ENCODE data around the gene PFKFB2. TPM values are rescaled to one million over a fixed set of nuclear protein-coding genes. Genes with fewer than 3 reads are reported as not detected.

The PFKFB2 gene
- total RNA-seq, 1 donor from 2014 or later: 10.0 TPM

GRCh38 chr1:207077470-207078377, 24.6 kb downstream of the PFKFB2 start:
- no peaks in the 10 kb centered on the region for H3K36me3 ChIP-seq
- no peaks in the 10 kb centered on the region for H3K27me3 ChIP-seq
- H3K4me3 ChIP-seq: no peak overlapping the region
- no peak overlapping the region for H2AFZ ChIP-seq (replicated peaks)
- no peak overlapping the region for H3K9ac ChIP-seq
- H4K20me1 ChIP-seq (ENCODE audit: low read depth): no peaks in the 10 kb centered on the region
- H3K4me1 ChIP-seq: no peaks in the 10 kb centered on the region
- H3K27me3 Mint-ChIP-seq (ENCODE audit: insufficient read depth, low read depth): peaks cover 2% of the 10 kb centered on the region
- DNase-seq (ENCODE audit: low spot score): peak; percentile 66
- no peaks in the 10 kb centered on the region for H3F3A ChIP-seq (ENCODE audit: low read depth)
- H3K4me1 Mint-ChIP-seq: peaks cover 2% of the 10 kb centered on the region
- H3K27ac Mint-ChIP-seq: no peak overlapping the region
- H3K4me3 Mint-ChIP-seq: no peak overlapping the region
- H3K4me2 ChIP-seq: no peak overlapping the region
- peaks cover 1% of the 10 kb centered on the region for H3K36me3 Mint-ChIP-seq
- H3K27ac ChIP-seq: no peak overlapping the region
- no peaks in the 10 kb centered on the region for H3K9me3 ChIP-seq (ENCODE audit: low read depth)
- no peaks in the 10 kb centered on the region for H3K79me2 ChIP-seq (ENCODE audit: low read depth)
- H3K9me3 Mint-ChIP-seq: no peaks in the 10 kb centered on the region
- TF ChIP-seq EZH2phosphoT487 (IDR thresholded peaks at IDR 0.05) (no peak), EZH2 (IDR thresholded peaks at IDR 0.05) (no peak), CTCF (IDR thresholded peaks at IDR 0.05) (peak; percentile 82)

- Histone ChIP-seq H3K9ac (no peak overlapping the region), H3F3A (ENCODE audit: low read depth) (no peaks in the 10 kb centered on the region), H3K4me2 (no peak overlapping the region), H3K9me3 (ENCODE audit: low read depth) (no peaks in the 10 kb centered on the region), H4K20me1 (ENCODE audit: low read depth) (no peaks in the 10 kb centered on the region), H3K36me3 (no peaks in the 10 kb centered on the region), H2AFZ (replicated peaks) (no peak overlapping the region), H3K4me3 (no peak overlapping the region), H3K27ac (no peak overlapping the region), H3K4me1 (no peaks in the 10 kb centered on the region), H3K27me3 (no peaks in the 10 kb centered on the region), H3K79me2 (ENCODE audit: low read depth) (no peaks in the 10 kb centered on the region)
- peaks cover 2% of the 10 kb centered on the region for H3K4me1 Mint-ChIP-seq
- peaks cover 2% of the 10 kb centered on the region for H3K27me3 Mint-ChIP-seq (ENCODE audit: insufficient read depth, low read depth)
- TF ChIP-seq EZH2phosphoT487 (IDR thresholded peaks at IDR 0.05) (no peak), CTCF (IDR thresholded peaks at IDR 0.05) (no peak), EZH2 (IDR thresholded peaks at IDR 0.05) (no peak)
- H3K36me3 Mint-ChIP-seq: no peaks in the 10 kb centered on the region
- no peaks in the 10 kb centered on the region for H3K9me3 Mint-ChIP-seq
- DNase-seq (ENCODE audit: low spot score): no peak
- no peak overlapping the region for H3K4me3 Mint-ChIP-seq
- H3K27ac Mint-ChIP-seq: no peak overlapping the region
Observed at GRCh38 chr1:207078578-207079132, 25.6 kb downstream of the PFKFB2 start.

GRCh38 chr1:207079706-207080241, 26.7 kb downstream of the PFKFB2 start:
- Histone ChIP-seq H3K4me3 (no peak overlapping the region), H2AFZ (replicated peaks) (no peak overlapping the region), H4K20me1 (ENCODE audit: low read depth) (no peaks in the 10 kb centered on the region), H3K4me1 (no peaks in the 10 kb centered on the region), H3K9me3 (ENCODE audit: low read depth) (no peaks in the 10 kb centered on the region), H3K9ac (no peak overlapping the region), H3K27ac (no peak overlapping the region), H3K79me2 (ENCODE audit: low read depth) (no peaks in the 10 kb centered on the region), H3K4me2 (no peak overlapping the region), H3K36me3 (no peaks in the 10 kb centered on the region), H3K27me3 (no peaks in the 10 kb centered on the region), H3F3A (ENCODE audit: low read depth) (no peaks in the 10 kb centered on the region)
- DNase-seq (ENCODE audit: low spot score): no peak
- Mint-ChIP-seq H3K4me3 (no peak overlapping the region), H3K27me3 (ENCODE audit: insufficient read depth, low read depth) (peaks cover 2% of the 10 kb centered on the region), H3K4me1 (peaks cover 4% of the 10 kb centered on the region), H3K27ac (no peak overlapping the region), H3K9me3 (no peaks in the 10 kb centered on the region), H3K36me3 (no peaks in the 10 kb centered on the region)
- TF ChIP-seq EZH2 (IDR thresholded peaks at IDR 0.05): no peak
- no peak for TF ChIP-seq EZH2phosphoT487 (IDR thresholded peaks at IDR 0.05)
- TF ChIP-seq CTCF (IDR thresholded peaks at IDR 0.05): no peak

All from neural progenitor cell (in vitro differentiated cells).